HG02840 (cell line): ENCODE measurements around the gene SGCA.

Source experiments
- ATAC-seq: cut with Tn5 transposase; IDR thresholded peaks from one replicate; pipeline ENCODE4 v1.9.1; 2021; ENCODE audit warnings: mild to moderate bottlenecking, moderate library complexity, moderate number of reproducible peaks; ENCODE audit not compliant: unreplicated experiment, low FRiP score

Gene SGCA

GRCh38 chr17:50164697-50164988 is 1.2 kb upstream of the SGCA start:
- ATAC-seq = no peak

- ATAC-seq = no peak
Observed at GRCh38 chr17:50165066-50165465, 739 bp upstream of the SGCA start.

- no peak for ATAC-seq
Observed at GRCh38 chr17:50165466-50165865, 339 bp upstream of the SGCA start.

- ATAC-seq = no peak
Observed at GRCh38 chr17:50166518-50167181, 845 bp downstream of the SGCA start.

- no peak for ATAC-seq
Observed at GRCh38 chr17:50167371-50167770, 1.6 kb downstream of the SGCA start.

- ATAC-seq = no peak
Observed at GRCh38 chr17:50168319-50168718, 2.5 kb downstream of the SGCA start.

GRCh38 chr17:50169121-50169764 is 3.4 kb downstream of the SGCA start:
- no peak for ATAC-seq

GRCh38 chr17:50169881-50170459 is 4.2 kb downstream of the SGCA start:
- ATAC-seq = no peak

GRCh38 chr17:50170662-50171370 is 5.0 kb downstream of the SGCA start:
- ATAC-seq = no peak

- no peak for ATAC-seq
Observed at GRCh38 chr17:50171371-50172071, 5.7 kb downstream of the SGCA start.

- ATAC-seq = no peak
Observed at GRCh38 chr17:50172130-50172529, 6.3 kb downstream of the SGCA start.

- no peak for ATAC-seq
Observed at GRCh38 chr17:50172936-50173334, 7.1 kb downstream of the SGCA start.

GRCh38 chr17:50173335-50173941 is 7.6 kb downstream of the SGCA start:
- ATAC-seq = no peak

GRCh38 chr17:50174444-50174843 is 8.6 kb downstream of the SGCA start:
- ATAC-seq = no peak

GRCh38 chr17:50175035-50175807 is 9.4 kb downstream of the SGCA start:
- no peak for ATAC-seq

- no peak for ATAC-seq
Observed at GRCh38 chr17:50176559-50177357, 11.0 kb downstream of the SGCA start.

- no peak for ATAC-seq
Observed at GRCh38 chr17:50177476-50177875, 11.7 kb downstream of the SGCA start.

GRCh38 chr17:50177983-50178834 is 12.4 kb downstream of the SGCA start:
- no peak for ATAC-seq
